ENCODE measurements around the gene RASEF. TPM values are rescaled to one million over a fixed set of nuclear protein-coding genes. Genes with fewer than 3 reads are reported as not detected.
"Not testable (repeated sequence)": the region's sequence is repeated elsewhere in the genome, so short reads cannot be mapped to it uniquely, and the experiment has no call there.

RASEF gene
- total RNA-seq, 6 experiments from 2014 or later, result 0.73 to 6.1 (median 1.9) TPM

DNA sequence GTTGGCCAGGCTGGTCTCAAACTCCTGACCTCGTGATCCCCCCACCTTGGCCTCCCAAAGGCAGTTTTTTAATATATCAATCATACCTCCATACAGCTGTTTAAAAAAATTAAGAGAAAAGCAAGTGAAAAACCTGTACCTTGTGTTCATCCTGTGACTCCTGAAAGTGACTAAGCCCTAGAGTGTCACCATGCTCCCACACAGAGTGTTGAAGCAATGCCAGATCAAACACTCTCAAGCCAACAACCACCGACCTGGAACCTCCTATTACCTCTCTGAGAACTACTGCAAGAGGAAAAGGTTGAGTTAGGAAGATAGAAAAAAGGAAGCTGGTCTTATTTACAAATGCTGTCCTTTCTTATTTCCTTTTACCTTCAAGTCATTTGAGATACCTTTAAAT lies 123.5 kb downstream of the RASEF start:
- Histone ChIP-seq H3K4me1 (no peaks in the 10 kb centered on the region), H3K9me3 (no peaks in the 10 kb centered on the region), H3K27ac (no peak overlapping the region), H3K27me3 (no peaks in the 10 kb centered on the region), H3K36me3 (no peaks in the 10 kb centered on the region), H3K4me3 (no peak overlapping the region)
- 8% methylated on average over 2 of the region's 2 CpGs for WGBS (ENCODE audit: insufficient coverage, low coverage, low lambda C conversion rate, missing lambda C conversion rate)
- TF ChIP-seq POLR2A (IDR thresholded peaks at IDR 0.05), result no peak
- TF ChIP-seq, protein P1, sequence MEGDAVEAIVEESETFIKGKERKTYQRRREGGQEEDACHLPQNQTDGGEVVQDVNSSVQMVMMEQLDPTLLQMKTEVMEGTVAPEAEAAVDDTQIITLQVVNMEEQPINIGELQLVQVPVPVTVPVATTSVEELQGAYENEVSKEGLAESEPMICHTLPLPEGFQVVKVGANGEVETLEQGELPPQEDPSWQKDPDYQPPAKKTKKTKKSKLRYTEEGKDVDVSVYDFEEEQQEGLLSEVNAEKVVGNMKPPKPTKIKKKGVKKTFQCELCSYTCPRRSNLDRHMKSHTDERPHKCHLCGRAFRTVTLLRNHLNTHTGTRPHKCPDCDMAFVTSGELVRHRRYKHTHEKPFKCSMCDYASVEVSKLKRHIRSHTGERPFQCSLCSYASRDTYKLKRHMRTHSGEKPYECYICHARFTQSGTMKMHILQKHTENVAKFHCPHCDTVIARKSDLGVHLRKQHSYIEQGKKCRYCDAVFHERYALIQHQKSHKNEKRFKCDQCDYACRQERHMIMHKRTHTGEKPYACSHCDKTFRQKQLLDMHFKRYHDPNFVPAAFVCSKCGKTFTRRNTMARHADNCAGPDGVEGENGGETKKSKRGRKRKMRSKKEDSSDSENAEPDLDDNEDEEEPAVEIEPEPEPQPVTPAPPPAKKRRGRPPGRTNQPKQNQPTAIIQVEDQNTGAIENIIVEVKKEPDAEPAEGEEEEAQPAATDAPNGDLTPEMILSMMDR (IDR thresholded peaks at IDR 0.05), result no peak
- ATAC-seq (peak; percentile 48 to 95 (median 68)), DNase-seq (no peak)
- intact Hi-C loops (cut with DNase I), result no loop called here

DNA sequence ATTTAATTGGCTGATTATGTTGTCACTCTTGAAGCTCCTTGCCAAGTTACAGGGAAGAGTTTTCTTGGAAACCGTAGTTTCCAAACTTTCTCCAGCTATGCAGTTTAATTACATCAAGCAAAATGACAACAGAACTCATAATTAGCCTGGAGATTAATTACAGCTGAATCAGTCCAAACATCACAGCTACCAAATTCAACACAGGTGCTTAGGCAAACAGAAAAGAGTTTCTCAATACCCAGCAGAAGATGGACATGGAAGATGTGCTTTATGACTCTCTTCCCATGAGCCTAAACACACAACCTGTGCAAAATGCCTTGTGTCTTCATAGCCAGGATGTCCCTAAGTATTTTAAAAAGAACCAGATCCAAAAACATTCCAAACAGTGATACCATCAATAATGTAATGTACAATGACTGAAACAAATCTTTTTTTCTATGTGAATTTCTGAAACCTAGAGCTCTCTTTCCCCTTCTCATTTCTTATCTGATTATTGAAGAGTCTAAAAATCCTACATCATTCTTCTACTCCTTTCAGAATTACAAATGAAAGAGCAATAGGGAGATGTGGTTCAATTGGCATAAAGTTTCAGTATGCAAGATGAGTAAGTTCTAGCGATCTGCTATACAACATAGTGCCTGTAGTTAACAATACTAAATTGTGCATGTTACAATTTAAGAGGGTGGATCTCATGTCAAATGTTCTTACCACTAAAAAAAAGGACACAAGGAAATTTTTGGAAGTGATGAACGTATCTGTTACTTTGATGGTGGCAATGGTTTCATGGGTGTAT lies 124.3 kb downstream of the RASEF start:
- 70% methylated on average over 3 of the region's 3 CpGs for WGBS (ENCODE audit: insufficient coverage, low coverage, low lambda C conversion rate, missing lambda C conversion rate)
- Histone ChIP-seq H3K27me3 (no peaks in the 10 kb centered on the region), H3K4me1 (no peaks in the 10 kb centered on the region), H3K9me3 (no peaks in the 10 kb centered on the region), H3K36me3 (no peaks in the 10 kb centered on the region), H3K4me3 (no peak overlapping the region), H3K27ac (no peak overlapping the region)
- TF ChIP-seq, protein P1 (IDR thresholded peaks at IDR 0.05), result no peak
- TF ChIP-seq POLR2A (IDR thresholded peaks at IDR 0.05), result no peak
- intact Hi-C loops (cut with DNase I), result no loop called here
- ATAC-seq (peak in 1 of 4 donors; percentile 28), DNase-seq (no peak)

DNA sequence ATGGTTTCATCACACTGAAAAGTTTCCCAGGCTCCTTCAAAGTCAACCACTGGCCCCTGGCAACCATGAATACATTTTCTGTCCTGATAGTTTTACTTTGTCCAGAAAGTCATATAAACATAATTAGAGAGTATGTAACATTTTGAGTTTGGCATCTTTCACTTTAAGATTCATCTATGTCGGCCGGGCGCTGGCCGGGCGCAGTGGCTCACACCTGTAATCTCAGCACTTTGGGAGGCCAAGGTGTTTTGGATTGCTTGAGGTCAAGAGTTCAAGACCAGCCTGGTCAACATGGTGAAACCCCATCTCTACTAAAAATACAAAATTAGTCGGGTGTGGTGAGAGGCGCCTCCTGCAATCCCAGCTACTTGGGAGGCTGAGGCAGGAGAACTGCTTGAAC lies 126.4 kb downstream of the RASEF start:
- H3K4me3 ChIP-seq; H3K27me3 ChIP-seq; H3K36me3 ChIP-seq; H3K9me3 ChIP-seq; intact Hi-C loops (cut with DNase I); H3K27ac ChIP-seq; H3K4me1 ChIP-seq; ATAC-seq; DNase-seq: not testable (repeated sequence)
- 89% methylated on average over 6 of the region's 7 CpGs for WGBS (ENCODE audit: insufficient coverage, low coverage, low lambda C conversion rate, missing lambda C conversion rate)

DNA sequence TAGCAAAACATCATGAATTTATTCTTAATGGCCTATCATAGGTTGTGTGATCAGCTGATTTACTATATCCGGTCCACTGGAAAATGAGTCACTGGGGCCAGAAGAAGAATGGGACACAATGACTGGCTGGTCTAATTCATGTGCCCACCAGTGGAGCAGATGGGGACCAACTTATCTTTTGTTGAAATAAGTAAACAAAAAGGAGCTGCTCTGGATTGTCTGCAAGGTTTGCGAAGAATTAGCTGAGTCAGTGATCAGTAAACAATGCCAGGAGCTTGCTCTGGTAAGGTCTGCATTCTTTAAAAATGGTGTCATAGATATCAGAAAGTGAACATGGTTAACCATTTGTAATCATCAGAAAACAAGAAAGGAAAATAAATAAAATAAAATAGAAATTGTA lies 128.0 kb downstream of the RASEF start:
- WGBS (ENCODE audit: insufficient coverage, low coverage, low lambda C conversion rate, missing lambda C conversion rate), result 26% methylated on average over 2 of the region's 2 CpGs
- TF ChIP-seq POLR2A (IDR thresholded peaks at IDR 0.05), result no peak
- TF ChIP-seq, protein P1 (IDR thresholded peaks at IDR 0.05), result no peak
- no peak overlapping the region for H3K27ac ChIP-seq
- H3K27me3 ChIP-seq, result no peaks in the 10 kb centered on the region
- H3K4me1 ChIP-seq, result no peaks in the 10 kb centered on the region
- no peak for DNase-seq
- H3K4me3 ChIP-seq, result no peak overlapping the region
- peak in 1 of 4 donors; percentile 63 for ATAC-seq
- H3K36me3 ChIP-seq, result no peaks in the 10 kb centered on the region
- intact Hi-C loops (cut with DNase I), result no loop called here
- H3K9me3 ChIP-seq, result no peaks in the 10 kb centered on the region

DNA sequence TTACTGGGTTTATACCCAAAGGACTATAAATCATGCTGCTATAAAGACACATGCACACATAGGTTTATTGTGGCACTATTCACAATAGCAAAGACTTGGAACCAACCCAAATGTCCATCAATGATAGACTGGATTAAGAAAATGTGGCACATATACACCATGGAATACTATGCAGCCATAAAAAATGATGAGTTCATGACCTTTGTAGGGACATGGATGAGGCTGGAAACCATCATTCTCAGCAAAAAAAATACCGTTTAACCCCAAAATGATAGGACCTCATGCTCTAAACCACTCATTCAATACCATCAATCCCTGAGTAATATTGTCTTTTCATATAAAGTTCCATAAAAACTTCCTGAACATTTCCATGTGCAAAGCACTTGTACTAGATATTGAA lies 128.9 kb downstream of the RASEF start:
- WGBS (ENCODE audit: insufficient coverage, low coverage, low lambda C conversion rate, missing lambda C conversion rate), result 21% methylated on average over 1 of the region's 1 CpG

More for the DNA sequence above, 128.9 kb downstream of the RASEF start:
- H3K4me3 ChIP-seq; DNase-seq; H3K9me3 ChIP-seq; H3K36me3 ChIP-seq; H3K27me3 ChIP-seq; H3K4me1 ChIP-seq; H3K27ac ChIP-seq; ATAC-seq; intact Hi-C loops (cut with DNase I): not testable (repeated sequence)
